OCI-LY7 (cell line): ENCODE results near the gene CRYL1. TPM values are rescaled to one million over a fixed set of nuclear protein-coding genes. Genes with fewer than 3 reads are reported as not detected.

ENCODE experiments used
- BruUV-seq: library from RNA; stranded (reverse); fragments of 400-500 nt; replicated peaks from 2 replicates; lab custom pipeline; 2021; lab: Mats Ljungman, UMichigan
- CTCF ChIA-PET: fragments of 300-600 bp; sonication (Branson Sonifier 250); formaldehyde crosslinking; loops from one replicate; lab custom pipeline; 2022; ENCODE audit warnings: antibody characterized with exemption; ENCODE audit not compliant: unreplicated experiment; lab: Charles Lee
- POLR2A ChIA-PET: fragments of 300-600 bp; sonication (Branson Sonifier 250); formaldehyde crosslinking; loops from one replicate; lab custom pipeline; 2022; ENCODE audit warnings: antibody characterized with exemption; lab: Charles Lee
- DNase-seq: peaks from one replicate; pipeline ENCODE4 v3.0.0-alpha.2; 2015; ENCODE audit warnings: low spot score
- H2AFZ ChIP-seq: fragments of 200-600 bp; sonication (generic), shearing (Covaris generic); 2 replicates; pipeline ENCODE4 v1.6.1; 2014; ENCODE audit warnings: mild to moderate bottlenecking, antibody characterized with exemption, low read length, moderate library complexity
- H3K27ac ChIP-seq: fragments of 200-600 bp; sonication (generic); 2 replicates; pipeline ENCODE4 v1.5.1; 2014; ENCODE audit warnings: mixed run types, low read depth, mild to moderate bottlenecking, moderate library complexity, low read length, inconsistent platforms; ENCODE audit not compliant: poor library complexity, severe bottlenecking
- H3K36me3 ChIP-seq: fragments of 200-600 bp; sonication (generic); 2 replicates; pipeline ENCODE4 v1.6.1; 2014; ENCODE audit warnings: mild to moderate bottlenecking, antibody characterized with exemption, low read length, moderate library complexity, mixed read lengths; ENCODE audit not compliant: insufficient read depth
- H3K4me1 ChIP-seq: fragments of 200-600 bp; sonication (generic); 2 replicates; pipeline ENCODE4 v1.5.1; 2014; ENCODE audit warnings: mild to moderate bottlenecking, low read length; ENCODE audit not compliant: insufficient read depth, poor library complexity, severe bottlenecking
- H3K4me2 ChIP-seq: fragments of 200-600 bp; sonication (generic); 2 replicates; pipeline ENCODE4 v1.6.1; 2014; ENCODE audit warnings: mild to moderate bottlenecking, low read length
- H3K4me3 ChIP-seq: fragments of 200-600 bp; sonication (generic); 2 replicates; pipeline ENCODE4 v1.5.1; 2014; ENCODE audit warnings: mild to moderate bottlenecking, low read depth, low read length; ENCODE audit not compliant: poor library complexity, severe bottlenecking
- H3K79me2 ChIP-seq: fragments of 200-600 bp; sonication (generic); 2 replicates; pipeline ENCODE4 v1.6.1; 2016; ENCODE audit warnings: low read depth, mild to moderate bottlenecking, low read length, moderate library complexity, mixed read lengths; ENCODE audit not compliant: insufficient read depth
- H3K9me2 ChIP-seq: fragments of 200-600 bp; sonication (generic); 2 replicates; pipeline ENCODE4 v1.6.1; 2016; ENCODE audit warnings: mild to moderate bottlenecking, low read length, mixed read lengths; ENCODE audit not compliant: insufficient read depth
- H3K9me3 ChIP-seq: fragments of 200-600 bp; sonication (generic); 2 replicates; pipeline ENCODE4 v1.6.1; 2014; ENCODE audit warnings: mild to moderate bottlenecking, mixed run types, low read length, mixed read lengths
- H4K20me1 ChIP-seq: fragments of 200-600 bp; sonication (generic); 2 replicates; pipeline ENCODE4 v1.6.1; 2014; ENCODE audit warnings: mild to moderate bottlenecking, antibody characterized with exemption, low read length, moderate library complexity, mixed read lengths; ENCODE audit not compliant: insufficient read depth
- EZH2phosphoT487 ChIP-seq: fragments of 200-600 bp; sonication (generic); IDR thresholded peaks from 2 replicates; pipeline ENCODE4 v1.6.1; 2018; ENCODE audit warnings: low read depth, borderline replicate concordance, mild to moderate bottlenecking, mixed run types, antibody characterized with exemption, low read length, moderate library complexity, mixed read lengths
- intact Hi-C: fragments of 100-400 bp; cut with micrococcal nuclease; formaldehyde crosslinking; loops from one replicate; pipeline ENCODE4 v1.10.0; 2022; ENCODE audit not compliant: unreplicated experiment
- total RNA-seq, 2 experiments: library from RNA; depleted of rRNA in 1 of 2; stranded (reverse); fragments of >200 nt in 1 of 2; shearing (Covaris generic) in 1 of 2; gene quantifications; 2 replicates each; pipeline ENCODE4 v1.2.3, GENCODE V29; 2014 to 2022
- TF ChIP-seq, protein P1 (sequence below): fragments of 200-600 bp; sonication (generic); conservative IDR thresholded peaks from 2 replicates; pipeline ENCODE4 v1.5.1; 2014; ENCODE audit warnings: mild to moderate bottlenecking, antibody characterized with exemption, low read length, moderate library complexity, mixed read lengths

CRYL1 gene
- total RNA-seq, 2 experiments from 2014 or later = not detected

DNA sequence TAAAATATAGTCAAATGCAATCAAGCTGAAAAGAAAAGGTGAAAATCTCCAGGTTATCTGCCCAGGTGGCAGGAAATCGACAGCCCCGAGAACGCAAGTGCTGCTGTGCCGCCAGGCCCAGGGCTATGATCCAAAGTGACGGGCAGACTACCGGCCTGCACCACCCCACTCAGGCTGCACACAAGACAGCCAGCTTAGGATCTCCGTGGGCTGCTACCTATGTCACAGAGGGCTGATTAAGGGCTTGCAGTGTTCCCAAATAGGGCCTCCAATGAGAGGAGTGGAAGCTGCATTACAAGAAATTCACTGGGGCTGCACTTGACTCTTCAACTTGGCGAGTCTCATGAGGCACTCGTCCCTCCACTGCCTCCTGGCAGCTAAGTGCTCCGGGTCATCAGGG is 121.8 kb downstream of the CRYL1 start:
- POLR2A ChIA-PET = no interaction called here
- no peaks in the 10 kb centered on the region for H3K79me2 ChIP-seq
- no TSS peak for BruUV-seq

DNA sequence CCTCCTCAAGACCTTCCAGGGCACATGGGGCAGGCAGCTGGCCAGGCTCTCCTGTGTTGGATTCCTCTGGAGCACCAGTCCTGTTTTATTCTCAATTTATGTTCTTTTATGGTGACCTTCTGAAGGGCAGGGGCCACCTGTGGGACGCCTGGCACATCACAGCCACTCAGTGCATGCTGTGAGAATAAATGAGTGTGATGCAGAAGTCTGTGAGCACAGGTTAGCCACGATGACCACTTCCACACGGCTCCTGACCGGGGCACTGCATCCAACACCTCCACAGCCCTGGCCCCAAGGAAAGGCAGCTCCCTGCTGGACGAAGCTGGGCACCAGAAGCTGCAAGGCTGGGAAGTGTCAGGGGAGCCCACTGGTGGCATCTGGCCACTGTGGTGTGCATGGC is 122.8 kb downstream of the CRYL1 start:
- no peaks in the 10 kb centered on the region for H3K9me2 ChIP-seq
- no peak for DNase-seq
- POLR2A ChIA-PET = no interaction called here
- no peak for TF ChIP-seq EZH2phosphoT487
- no TSS peak for BruUV-seq
- no peak overlapping the region for H3K4me3 ChIP-seq
- H3K27ac ChIP-seq = no peak overlapping the region
- no peaks in the 10 kb centered on the region for H3K36me3 ChIP-seq
- H3K4me2 ChIP-seq = no peak overlapping the region
- no peak overlapping the region for H2AFZ ChIP-seq
- H3K4me1 ChIP-seq = no peaks in the 10 kb centered on the region
- H4K20me1 ChIP-seq = no peaks in the 10 kb centered on the region
- intact Hi-C loops = no loop called here
- H3K79me2 ChIP-seq = no peaks in the 10 kb centered on the region
- CTCF ChIA-PET = no interaction called here
- H3K9me3 ChIP-seq = no peaks in the 10 kb centered on the region

More for the DNA sequence above, 121.8 kb downstream of the CRYL1 start:
- intact Hi-C loops = no loop called here
- CTCF ChIA-PET = no interaction called here
- Histone ChIP-seq H2AFZ (no peak overlapping the region), H3K4me1 (no peaks in the 10 kb centered on the region), H3K4me3 (no peak overlapping the region), H3K9me3 (no peaks in the 10 kb centered on the region), H3K4me2 (no peak overlapping the region), H3K27ac (no peak overlapping the region), H4K20me1 (no peaks in the 10 kb centered on the region), H3K9me2 (no peaks in the 10 kb centered on the region), H3K36me3 (no peaks in the 10 kb centered on the region)
- no peak for DNase-seq
- TF ChIP-seq, protein P1, sequence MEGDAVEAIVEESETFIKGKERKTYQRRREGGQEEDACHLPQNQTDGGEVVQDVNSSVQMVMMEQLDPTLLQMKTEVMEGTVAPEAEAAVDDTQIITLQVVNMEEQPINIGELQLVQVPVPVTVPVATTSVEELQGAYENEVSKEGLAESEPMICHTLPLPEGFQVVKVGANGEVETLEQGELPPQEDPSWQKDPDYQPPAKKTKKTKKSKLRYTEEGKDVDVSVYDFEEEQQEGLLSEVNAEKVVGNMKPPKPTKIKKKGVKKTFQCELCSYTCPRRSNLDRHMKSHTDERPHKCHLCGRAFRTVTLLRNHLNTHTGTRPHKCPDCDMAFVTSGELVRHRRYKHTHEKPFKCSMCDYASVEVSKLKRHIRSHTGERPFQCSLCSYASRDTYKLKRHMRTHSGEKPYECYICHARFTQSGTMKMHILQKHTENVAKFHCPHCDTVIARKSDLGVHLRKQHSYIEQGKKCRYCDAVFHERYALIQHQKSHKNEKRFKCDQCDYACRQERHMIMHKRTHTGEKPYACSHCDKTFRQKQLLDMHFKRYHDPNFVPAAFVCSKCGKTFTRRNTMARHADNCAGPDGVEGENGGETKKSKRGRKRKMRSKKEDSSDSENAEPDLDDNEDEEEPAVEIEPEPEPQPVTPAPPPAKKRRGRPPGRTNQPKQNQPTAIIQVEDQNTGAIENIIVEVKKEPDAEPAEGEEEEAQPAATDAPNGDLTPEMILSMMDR = no peak

DNA sequence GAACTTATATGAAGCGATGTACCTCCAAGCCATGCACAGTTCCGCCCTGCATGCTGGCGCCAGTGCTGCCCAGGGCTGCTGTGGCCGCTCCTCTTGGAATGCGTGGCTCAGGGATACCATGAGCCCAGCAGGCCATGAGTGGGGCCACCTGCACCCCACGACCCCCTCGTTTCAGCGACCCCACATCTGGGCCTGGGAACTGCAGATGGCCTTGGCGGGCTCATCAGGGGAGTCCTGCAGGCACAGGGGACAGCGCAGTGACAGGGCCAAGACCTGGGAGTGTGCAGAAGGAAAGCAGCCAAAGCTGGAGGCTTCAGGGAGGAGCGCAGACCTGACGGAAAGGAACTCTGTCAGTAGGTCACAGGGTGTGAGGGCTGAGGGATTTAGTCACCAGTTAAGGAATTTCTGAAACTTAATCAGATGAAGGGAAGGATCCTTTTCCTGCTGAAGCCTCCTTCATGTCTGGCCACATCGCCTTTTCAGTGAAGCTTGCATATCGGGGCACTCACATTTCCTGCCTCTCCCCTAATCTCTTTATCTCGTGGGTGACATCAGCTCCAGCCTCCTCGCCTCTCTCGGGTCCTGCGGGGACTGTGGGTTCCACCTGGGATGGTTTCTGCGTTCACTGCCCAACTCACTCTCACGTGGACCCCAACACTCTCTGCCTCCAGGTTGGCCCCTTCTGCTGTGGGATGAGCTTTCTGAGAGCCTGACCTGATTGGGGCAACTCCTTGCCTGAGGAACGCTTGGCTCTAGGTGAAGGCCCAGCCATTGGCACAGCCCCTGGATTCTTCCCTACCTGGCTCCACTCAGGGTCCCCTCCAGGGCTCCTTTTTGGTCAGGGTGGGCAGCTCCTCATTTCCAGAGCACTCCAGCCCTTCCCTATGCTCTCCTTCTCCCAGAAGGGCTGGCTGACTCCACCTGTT is 123.5 kb downstream of the CRYL1 start:
- Histone ChIP-seq H3K4me2 (no peak overlapping the region), H3K79me2 (no peaks in the 10 kb centered on the region), H3K27ac (no peak overlapping the region), H4K20me1 (no peaks in the 10 kb centered on the region), H3K36me3 (no peaks in the 10 kb centered on the region), H3K4me3 (no peak overlapping the region), H3K9me2 (no peaks in the 10 kb centered on the region), H2AFZ (no peak overlapping the region), H3K9me3 (no peaks in the 10 kb centered on the region), H3K4me1 (no peaks in the 10 kb centered on the region)
- TF ChIP-seq, protein P1 = no peak
- TF ChIP-seq EZH2phosphoT487 = no peak
- ChIA-PET POLR2A (no interaction called here), CTCF (no interaction called here)
- DNase-seq = no peak
- intact Hi-C loops = no loop called here
- no TSS peak for BruUV-seq
